HG03342 (cell line): Measurements from ENCODE around the gene BBX.
A peak's percentile ranks its signal among the peaks of the same experiment; 100 is the strongest.

ENCODE experiments used
- ATAC-seq: cut with Tn5 transposase; IDR thresholded peaks from one replicate; pipeline ENCODE4 v1.9.1; 2021; ENCODE audit warnings: mild to moderate bottlenecking, moderate library complexity; ENCODE audit not compliant: unreplicated experiment

The BBX gene

GRCh38 chr3:107596639-107597038 lies 73.9 kb downstream of the BBX start:
- ATAC-seq: no peak

DNA sequence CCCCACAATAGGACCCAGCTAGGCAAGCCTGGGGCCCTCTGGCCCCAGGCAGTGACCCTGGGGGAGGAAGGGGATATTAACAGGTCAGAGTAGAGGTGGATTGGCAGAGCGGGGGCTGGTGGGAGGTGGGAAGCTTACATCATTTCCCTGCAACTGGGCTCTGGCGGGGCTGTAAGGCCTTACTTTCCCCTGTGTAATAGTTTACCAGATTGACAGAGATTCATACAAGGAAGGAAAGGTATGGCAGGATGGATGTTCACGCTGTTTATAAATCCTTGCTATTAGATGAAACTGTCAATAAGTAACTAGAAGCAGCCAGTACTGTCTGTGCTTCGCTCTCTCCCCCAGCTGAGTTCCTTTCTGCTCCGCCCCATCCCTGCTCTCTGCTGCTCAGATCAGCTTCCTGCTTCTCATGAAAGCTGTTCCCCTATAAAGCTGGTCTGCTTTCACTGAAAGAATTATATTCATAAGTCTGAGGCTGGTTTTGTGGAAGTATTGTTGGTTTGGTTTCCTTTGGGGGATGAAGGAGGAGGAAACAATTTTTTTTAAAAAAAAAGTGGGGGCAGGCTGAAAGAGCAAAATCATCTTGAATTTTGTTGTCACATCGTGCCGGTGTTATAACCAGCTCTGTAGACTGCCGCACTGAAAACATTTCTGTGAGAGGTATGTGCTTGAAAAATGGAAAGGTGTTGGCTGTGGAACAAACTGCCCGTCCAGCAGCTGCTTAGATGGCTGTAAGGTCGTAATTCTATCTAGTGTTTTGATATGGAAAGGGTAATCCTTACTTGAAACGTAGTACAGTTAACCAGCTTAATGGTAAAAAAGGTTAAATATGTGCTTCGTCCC lies 76.4 kb downstream of the BBX start:
- ATAC-seq: peak; percentile 92

GRCh38 chr3:107599772-107600145 lies 77.0 kb downstream of the BBX start:
- peak; percentile 2 for ATAC-seq

DNA sequence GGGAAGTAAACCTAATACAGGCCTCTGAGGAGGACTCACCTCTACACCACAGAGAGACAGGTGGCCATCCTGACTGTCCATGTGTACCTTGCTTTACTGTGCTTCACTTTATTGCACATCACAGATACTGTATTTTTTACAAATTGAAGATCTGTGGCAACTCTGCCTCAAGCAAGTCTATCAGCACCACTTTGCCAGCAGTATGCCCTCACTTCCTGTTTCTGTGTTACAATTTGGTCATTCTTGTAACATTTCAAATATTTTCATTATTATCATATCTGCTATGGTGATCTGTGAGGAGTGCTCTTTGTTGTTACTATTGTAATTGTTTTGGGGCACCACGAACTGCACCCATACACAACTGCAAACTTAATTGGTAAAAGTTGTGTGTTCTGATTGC lies 78.0 kb downstream of the BBX start:
- no peak for ATAC-seq

- ATAC-seq: no peak
Observed at GRCh38 chr3:107604057-107604822, 81.5 kb downstream of the BBX start.

DNA sequence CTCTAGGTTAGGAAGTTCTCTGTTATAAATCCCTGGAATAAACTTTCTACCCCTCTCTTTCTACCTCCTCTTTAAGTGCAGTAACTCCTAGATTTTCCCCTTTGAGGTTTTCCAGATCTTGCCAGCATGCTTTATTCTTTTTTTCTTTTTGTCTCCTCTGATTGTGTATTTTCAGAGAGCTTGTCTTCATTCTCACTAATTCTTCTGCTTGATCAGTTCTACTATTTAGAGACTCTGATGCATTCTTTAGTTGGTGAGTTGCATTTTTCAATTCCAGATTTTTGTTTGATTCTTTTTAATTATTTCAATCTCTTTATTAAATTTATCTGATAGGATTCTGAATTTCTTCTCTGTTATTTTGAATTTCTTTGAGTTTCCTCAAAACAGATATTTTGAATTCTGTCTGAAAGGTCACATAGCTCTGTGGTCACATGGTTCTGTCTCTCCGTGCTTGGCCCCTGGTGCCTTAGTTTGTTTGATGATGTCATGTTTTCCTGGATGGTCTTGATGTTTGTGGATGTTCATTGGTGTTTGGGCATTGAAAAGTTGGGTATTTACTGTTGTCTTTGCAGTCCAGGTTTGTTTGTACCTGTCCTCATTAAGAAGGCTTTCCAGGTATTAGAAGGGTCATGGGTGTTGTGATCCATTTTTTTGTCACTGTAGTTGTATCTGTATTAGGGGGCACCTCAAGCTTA lies 89.2 kb downstream of the BBX start:
- ATAC-seq: no peak

DNA sequence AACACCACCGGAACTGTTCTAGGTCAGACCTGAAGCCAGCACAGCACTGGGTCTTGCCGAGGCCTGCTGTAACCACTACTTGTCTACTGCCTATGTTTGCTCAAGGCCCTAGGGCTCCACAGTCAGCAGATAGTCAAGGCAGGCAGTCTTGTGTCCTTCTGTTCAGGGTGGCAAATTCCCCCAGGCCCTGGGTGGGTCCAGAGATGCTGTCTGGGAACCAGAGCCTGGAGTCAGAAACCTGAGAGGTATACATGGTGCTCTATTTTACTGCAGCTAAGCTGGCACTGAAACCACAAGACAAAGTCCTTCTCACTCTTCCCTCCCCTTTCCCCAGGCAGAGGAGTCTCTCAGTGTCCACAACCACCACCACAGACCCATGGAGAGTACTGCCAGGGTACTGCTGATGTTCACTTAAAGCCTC lies 89.9 kb downstream of the BBX start:
- no peak for ATAC-seq

DNA sequence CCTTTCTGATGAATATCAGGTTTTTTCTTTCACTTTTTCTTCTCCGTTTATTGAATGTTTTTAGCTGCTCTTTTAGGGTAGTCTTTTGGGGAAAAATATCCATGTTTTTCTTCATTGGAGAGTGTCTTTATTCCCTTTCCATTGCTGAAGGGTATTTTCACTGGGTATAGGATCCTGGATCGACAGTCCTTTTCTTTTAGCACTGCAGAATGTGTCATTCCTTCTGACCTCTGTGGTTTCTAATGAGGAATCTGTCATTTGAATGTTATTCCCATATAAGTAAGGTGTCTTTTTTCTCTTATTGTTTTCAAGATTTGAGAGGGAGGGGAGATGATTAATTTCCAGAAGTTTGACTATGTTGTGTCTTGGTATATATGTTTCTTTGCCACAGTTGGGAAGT lies 96.8 kb downstream of the BBX start:
- ATAC-seq: no peak

DNA sequence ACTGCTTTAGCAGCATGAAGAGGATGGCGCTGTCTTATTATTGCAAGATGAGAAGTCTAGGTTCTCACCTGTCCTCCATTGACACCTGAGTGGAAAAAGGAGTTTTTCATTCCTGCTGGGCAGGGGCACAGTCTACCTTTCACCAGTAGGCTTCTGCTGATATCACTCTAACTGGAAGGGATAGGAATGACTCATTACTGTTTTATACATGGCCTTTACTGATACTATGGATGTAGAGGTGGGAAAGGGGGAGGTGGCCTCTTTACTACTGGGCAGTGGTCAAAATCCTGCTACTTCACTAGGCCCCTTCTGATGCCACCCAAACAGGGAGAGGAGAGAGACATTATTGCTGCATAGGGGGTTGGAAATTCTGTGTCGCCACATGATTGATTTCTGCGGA lies 97.8 kb downstream of the BBX start:
- no peak for ATAC-seq

GRCh38 chr3:107621465-107621864 lies 98.7 kb downstream of the BBX start:
- ATAC-seq: no peak

DNA sequence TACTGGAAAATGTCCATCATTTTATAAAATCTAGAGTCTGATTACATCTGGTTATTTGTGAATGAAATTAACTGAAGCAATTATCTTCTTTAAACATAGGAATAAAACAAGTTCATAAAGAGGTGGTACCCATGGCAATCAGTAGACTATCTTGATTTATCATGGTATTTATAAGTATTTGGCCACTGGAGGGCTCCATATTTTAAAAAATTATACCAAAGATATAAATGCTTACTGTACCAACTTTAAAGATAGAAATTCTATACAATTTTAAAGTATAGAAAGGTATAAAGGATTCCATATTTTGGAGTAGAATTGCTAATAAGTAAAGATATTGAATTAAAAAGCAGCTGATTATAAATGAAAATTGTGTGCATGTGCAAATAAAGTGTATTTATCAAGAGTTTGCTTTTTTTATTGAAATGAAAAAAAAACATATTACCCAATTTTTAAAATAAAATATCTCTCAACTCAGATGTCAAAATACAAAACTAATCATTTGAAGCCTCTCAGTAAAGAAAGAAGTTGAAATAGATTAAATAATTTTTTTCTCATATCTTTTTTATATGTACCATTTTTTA lies 105.3 kb downstream of the BBX start:
- ATAC-seq: no peak

GRCh38 chr3:107629566-107629965 lies 106.8 kb downstream of the BBX start:
- ATAC-seq: no peak

GRCh38 chr3:107630779-107631178 lies 108.0 kb downstream of the BBX start:
- no peak for ATAC-seq

DNA sequence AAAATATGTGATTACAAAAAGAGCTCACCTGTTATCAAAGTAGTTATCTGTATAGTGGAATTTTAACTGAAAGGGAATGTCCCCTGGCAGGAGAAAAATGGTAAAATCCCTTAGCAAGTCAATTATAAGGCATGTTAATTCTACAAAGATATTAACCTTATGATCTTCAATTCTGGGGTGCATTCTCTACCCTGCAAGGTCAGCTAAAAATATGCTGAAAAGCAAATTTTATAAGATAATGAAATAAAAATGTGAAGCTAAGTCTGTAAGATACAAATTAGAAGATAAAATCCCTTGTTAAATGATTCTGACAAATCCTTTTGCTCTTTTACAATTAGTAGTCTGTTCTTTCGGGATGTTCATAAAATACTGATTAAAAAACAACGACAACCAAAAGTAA lies 109.8 kb downstream of the BBX start:
- no peak for ATAC-seq

DNA sequence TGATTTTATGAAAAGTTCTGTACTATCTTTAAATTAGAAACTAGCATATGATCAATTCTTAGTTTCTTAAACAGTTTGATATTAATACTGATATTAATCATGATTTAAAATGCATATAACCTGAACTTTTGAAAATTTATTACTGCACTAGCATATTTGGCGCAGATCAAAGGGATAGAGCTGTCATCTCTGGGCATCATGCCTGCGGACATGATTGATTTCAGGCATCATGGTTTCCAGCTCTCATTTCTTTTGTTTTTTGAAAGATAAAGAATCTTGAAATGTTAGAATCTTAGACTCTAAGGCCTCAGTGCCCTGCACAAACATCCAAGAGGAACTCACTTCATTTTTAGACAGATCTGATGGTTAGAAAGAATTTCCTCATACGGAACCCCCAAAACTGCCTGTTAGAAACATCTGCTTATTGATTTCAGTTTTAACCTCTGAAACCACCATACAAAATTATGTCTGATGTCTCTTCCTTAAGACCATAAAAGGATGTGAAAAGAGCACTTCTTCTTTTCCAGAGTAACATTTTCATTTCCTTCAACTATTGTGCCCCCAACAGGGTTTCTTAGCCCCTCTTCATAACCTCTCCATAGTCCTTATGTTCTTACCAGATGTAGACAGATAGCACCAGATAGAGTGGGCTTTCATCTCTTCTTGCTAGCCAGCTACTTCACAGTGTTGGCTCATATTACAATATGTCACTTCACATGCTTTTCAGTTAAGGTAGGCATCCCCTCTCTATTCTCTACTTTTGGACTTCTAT lies 110.8 kb downstream of the BBX start:
- peak; percentile 94 for ATAC-seq

- peak; percentile 38 for ATAC-seq
Observed at GRCh38 chr3:107634099-107634489, 111.3 kb downstream of the BBX start.

DNA sequence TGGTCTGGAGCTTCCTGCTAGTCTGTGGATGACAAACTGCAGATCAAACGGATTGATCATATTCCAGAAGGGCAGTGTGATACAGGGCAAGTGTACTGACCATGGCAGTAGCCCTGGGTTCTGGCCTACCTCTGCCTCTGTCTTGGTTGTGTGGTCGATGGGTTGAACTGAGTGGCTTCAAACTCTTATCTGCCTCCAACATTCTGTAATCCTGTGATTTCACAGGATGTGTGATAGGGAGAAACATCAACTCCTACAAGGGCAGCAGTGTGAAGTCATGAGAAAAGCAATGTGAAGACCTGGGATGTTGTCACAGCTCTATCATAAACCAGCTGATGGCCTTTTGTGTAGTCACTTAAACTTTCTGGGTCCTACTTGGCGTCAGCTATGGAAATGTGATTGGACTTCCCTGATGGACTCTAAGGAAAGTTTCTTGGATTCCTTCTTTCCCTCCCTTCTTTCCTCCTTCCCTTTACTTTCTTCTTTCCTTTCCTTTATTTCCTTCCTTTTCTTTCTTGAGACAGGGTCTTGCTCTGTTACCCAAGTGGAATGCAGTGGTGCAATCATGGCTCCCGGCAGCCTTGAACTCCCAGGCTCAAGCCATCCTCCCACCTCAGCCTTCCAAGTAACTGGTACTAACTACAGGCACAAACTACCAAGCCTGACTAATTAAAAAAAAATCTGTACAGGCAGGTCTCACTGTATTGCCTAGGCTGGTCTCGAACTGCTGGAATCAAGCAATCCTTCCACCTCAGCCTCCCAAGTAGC lies 114.8 kb downstream of the BBX start:
- no peak for ATAC-seq

DNA sequence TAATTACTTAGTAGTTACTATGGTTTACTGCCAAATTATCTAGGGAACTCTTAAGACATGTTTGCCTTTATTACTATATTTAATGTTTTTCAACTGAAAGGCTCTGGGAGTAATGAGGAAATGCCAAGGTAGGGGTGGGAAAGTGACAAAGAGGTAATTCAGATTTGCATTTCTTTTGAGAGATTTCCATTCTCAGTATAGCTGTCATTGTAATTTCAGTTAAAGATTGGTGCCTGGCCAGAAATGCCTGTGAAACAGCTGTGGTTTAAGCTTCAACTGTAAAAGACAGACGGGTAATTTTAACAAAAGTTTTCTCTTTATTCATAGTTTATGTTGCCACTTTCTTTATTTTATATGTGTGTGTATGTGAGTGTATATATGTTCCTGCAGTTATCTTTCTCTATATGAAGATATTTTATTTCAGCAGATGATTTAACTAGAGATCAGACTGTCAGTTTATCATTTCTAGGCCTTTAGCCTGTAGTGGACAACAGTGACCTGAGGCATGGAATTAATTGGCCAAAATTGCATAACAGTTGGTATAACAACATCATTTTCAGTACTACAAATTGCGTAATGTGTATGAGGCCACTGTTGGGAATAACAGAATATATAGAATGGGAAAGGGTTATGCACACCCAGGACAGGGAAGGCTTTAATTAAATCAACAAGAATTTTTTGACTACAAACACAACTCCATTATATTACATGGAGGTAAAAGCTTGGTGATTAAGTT lies 119.0 kb downstream of the BBX start:
- ATAC-seq: peak; percentile 54
